ENCODE results near the gene ABCA13.

Gene ABCA13

GRCh38 chr7:48387932-48388331 lies 216.7 kb downstream of the ABCA13 start:
- Histone ChIP-seq H3K36me3 (replicated peaks) (no peaks in the 10 kb centered on the region), H3K27ac (no peak overlapping the region), H3K4me3 (ENCODE audit: low read depth, low read length) (no peak overlapping the region), H3K27me3 (replicated peaks) (no peaks in the 10 kb centered on the region)
- in situ Hi-C loops (cut with HindIII; ENCODE audit: low pct_ligation_motif_present, low sequenced_read_pairs) = no loop called here
- no peak for TF ChIP-seq CTCF (IDR thresholded peaks at IDR 0.05; ENCODE audit: low read depth, low read length, missing control alignments)
- no peak for DNase-seq

- Histone ChIP-seq H3K36me3 (replicated peaks) (no peaks in the 10 kb centered on the region), H3K27me3 (replicated peaks) (no peaks in the 10 kb centered on the region), H3K4me3 (ENCODE audit: low read depth, low read length) (no peak overlapping the region), H3K27ac (no peak overlapping the region)
- no peak for DNase-seq
- TF ChIP-seq CTCF (IDR thresholded peaks at IDR 0.05; ENCODE audit: low read depth, low read length, missing control alignments) = no peak
- in situ Hi-C loops (cut with HindIII; ENCODE audit: low pct_ligation_motif_present, low sequenced_read_pairs) = no loop called here
These were observed 217.7 kb downstream of the ABCA13 start for GRCh38 chr7:48388911-48389310.

GRCh38 chr7:48389977-48390376 lies 218.7 kb downstream of the ABCA13 start:
- peak overlapping the region; percentile 43 for H3K27ac ChIP-seq
- no peak overlapping the region for H3K4me3 ChIP-seq (ENCODE audit: low read depth, low read length)
- H3K27me3 ChIP-seq (replicated peaks) = no peaks in the 10 kb centered on the region
- TF ChIP-seq CTCF (IDR thresholded peaks at IDR 0.05; ENCODE audit: low read depth, low read length, missing control alignments) = no peak
- DNase-seq = peak; percentile 66
- H3K36me3 ChIP-seq (replicated peaks) = no peaks in the 10 kb centered on the region
- in situ Hi-C loops (cut with HindIII; ENCODE audit: low pct_ligation_motif_present, low sequenced_read_pairs) = no loop called here

GRCh38 chr7:48390388-48391327 lies 219.4 kb downstream of the ABCA13 start:
- no peak for DNase-seq
- H3K4me3 ChIP-seq (ENCODE audit: low read depth, low read length) = no peak overlapping the region
- peak overlapping the region; percentile 23 for H3K27ac ChIP-seq
- in situ Hi-C loops (cut with HindIII; ENCODE audit: low pct_ligation_motif_present, low sequenced_read_pairs) = no loop called here
- TF ChIP-seq CTCF (IDR thresholded peaks at IDR 0.05; ENCODE audit: low read depth, low read length, missing control alignments) = no peak
- H3K27me3 ChIP-seq (replicated peaks) = no peaks in the 10 kb centered on the region
- no peaks in the 10 kb centered on the region for H3K36me3 ChIP-seq (replicated peaks)

- in situ Hi-C loops (cut with HindIII; ENCODE audit: low pct_ligation_motif_present, low sequenced_read_pairs) = no loop called here
- no peak for DNase-seq
- H3K27ac ChIP-seq = no peak overlapping the region
- no peaks in the 10 kb centered on the region for H3K27me3 ChIP-seq (replicated peaks)
- H3K4me3 ChIP-seq (ENCODE audit: low read depth, low read length) = no peak overlapping the region
- no peak for TF ChIP-seq CTCF (IDR thresholded peaks at IDR 0.05; ENCODE audit: low read depth, low read length, missing control alignments)
- no peaks in the 10 kb centered on the region for H3K36me3 ChIP-seq (replicated peaks)
These were observed 226.9 kb downstream of the ABCA13 start for GRCh38 chr7:48398191-48398590.
